GM18951 (cell line): Measurements from ENCODE around the gene LPAR6.

Source experiments
- POLR2A ChIP-seq: IDR thresholded peaks from 4 replicates; pipeline ENCODE4 v1.6.1; 2011; ENCODE audit warnings: mild to moderate bottlenecking; ENCODE audit not compliant: insufficient read length, insufficient read depth; ENCODE audit errors: extremely low read depth
- in situ Hi-C: fragments of 300-500 bp; cut with MboI; formaldehyde crosslinking; loops from one replicate; pipeline ENCODE4 v1.12.0; 2022; ENCODE audit warnings: low sequenced_read_pairs, mixed read lengths, inconsistent platforms; ENCODE audit not compliant: unreplicated experiment

LPAR6 gene

DNA sequence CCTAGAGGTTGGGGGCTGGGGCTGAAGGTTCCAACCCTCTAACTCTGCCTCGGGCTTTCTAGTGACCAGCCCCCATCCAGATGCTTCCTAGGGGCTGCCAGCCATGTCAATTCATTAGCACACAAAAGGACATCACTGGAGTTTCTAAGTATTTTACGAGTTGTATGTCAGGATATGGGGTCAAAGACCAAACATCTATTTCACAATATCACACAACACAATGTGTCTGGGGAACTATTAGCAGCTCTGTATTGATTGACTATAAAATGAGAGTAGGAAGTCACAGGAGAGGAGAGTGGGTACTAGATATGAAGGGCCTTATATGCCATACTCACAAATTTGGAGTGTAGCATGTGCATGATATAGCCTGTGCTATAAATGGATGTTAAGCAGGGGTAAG lies 42.1 kb downstream of the LPAR6 start:
- in situ Hi-C loops: no loop called here
- no peak for TF ChIP-seq POLR2A

DNA sequence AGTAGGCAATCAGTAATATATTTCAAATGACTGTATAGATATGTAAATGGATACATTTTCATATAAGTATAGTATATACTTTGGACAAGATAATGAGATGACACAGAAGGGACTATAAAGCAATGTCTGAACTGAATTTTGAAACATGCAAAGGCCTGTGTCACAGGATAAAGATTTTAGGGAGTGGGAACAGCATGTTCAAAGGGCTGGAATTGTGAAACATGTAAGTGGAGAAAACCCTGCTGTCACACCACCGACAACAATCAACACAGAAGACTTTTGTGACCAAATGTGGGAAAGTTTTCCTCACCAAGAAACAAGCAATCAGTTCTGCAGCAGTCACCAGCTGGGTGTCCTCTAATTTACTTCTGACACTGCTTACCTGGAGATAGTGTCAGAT lies 42.9 kb downstream of the LPAR6 start:
- no peak for TF ChIP-seq POLR2A
- in situ Hi-C loops: no loop called here
